HepG2 (cell line): ENCODE measurements around the gene RRP9. TPM values are rescaled to one million over a fixed set of nuclear protein-coding genes. Genes with fewer than 3 reads are reported as not detected.

ENCODE experiments used
- ARHGAP35 ChIP-seq: sonication (generic); formaldehyde crosslinking; IDR thresholded peaks from 2 replicates; pipeline ENCODE4 v1.9.0; 2022; ENCODE audit warnings: mild to moderate bottlenecking, inconsistent platforms, moderate library complexity, missing genetic modification reagents, borderline replicate concordance
- CCAR2 ChIP-seq: fragments of 200-400 bp; formaldehyde crosslinking; optimal IDR thresholded peaks from 2 replicates; pipeline ENCODE3; 2018; ENCODE audit warnings: low read depth, mild to moderate bottlenecking, low read length, moderate library complexity
- CTCF ChIP-seq: sonication (generic); formaldehyde crosslinking; IDR thresholded peaks from 2 replicates; pipeline ENCODE4 v1.5.0; 2020; ENCODE audit warnings: mild to moderate bottlenecking, missing genetic modification reagents, moderate library complexity
- FOXA3 ChIP-seq: IDR thresholded peaks from 2 replicates; pipeline ENCODE4 v1.6.1; 2016; ENCODE audit warnings: missing genetic modification reagents, missing compliant biosample characterization
- GZF1 ChIP-seq: sonication (generic); formaldehyde crosslinking; IDR thresholded peaks from 2 replicates; pipeline ENCODE4 v1.5.1; 2020; ENCODE audit warnings: mild to moderate bottlenecking, missing genetic modification reagents
- HNF4A ChIP-seq: sonication (generic); formaldehyde crosslinking; IDR thresholded peaks from 2 replicates; pipeline ENCODE4 v1.4.0; 2020; ENCODE audit warnings: missing genetic modification reagents
- PHF8 ChIP-seq: sonication (generic); formaldehyde crosslinking; IDR thresholded peaks from 2 replicates; pipeline ENCODE4 v1.5.0; 2020; ENCODE audit warnings: missing genetic modification reagents
- POGZ ChIP-seq: sonication (generic); formaldehyde crosslinking; IDR thresholded peaks from 2 replicates; pipeline ENCODE4 v1.4.0; 2020; ENCODE audit warnings: mild to moderate bottlenecking, missing genetic modification reagents
- ZBTB34 ChIP-seq: sonication (generic); formaldehyde crosslinking; IDR thresholded peaks from 2 replicates; pipeline ENCODE4 v1.8.0; 2022; ENCODE audit warnings: mild to moderate bottlenecking, missing genetic modification reagents
- ZC3H4 ChIP-seq: sonication (generic); formaldehyde crosslinking; IDR thresholded peaks from 2 replicates; pipeline ENCODE4 v1.4.0; 2020; ENCODE audit warnings: missing genetic modification reagents, borderline replicate concordance
- ZNF124 ChIP-seq: sonication (generic); formaldehyde crosslinking; IDR thresholded peaks from 2 replicates; pipeline ENCODE4 v1.4.0; 2020; ENCODE audit warnings: missing genetic modification reagents
- ZNF143 ChIP-seq: sonication (generic); formaldehyde crosslinking; IDR thresholded peaks from 2 replicates; pipeline ENCODE4 v1.4.0; 2020; ENCODE audit warnings: missing genetic modification reagents
- ZNF225 ChIP-seq: sonication (generic); formaldehyde crosslinking; IDR thresholded peaks from 2 replicates; pipeline ENCODE4 v1.4.0; 2020; ENCODE audit warnings: mild to moderate bottlenecking, missing genetic modification reagents
- ZNF407 ChIP-seq: sonication (generic); formaldehyde crosslinking; IDR thresholded peaks from one replicate; pipeline ENCODE4 v1.5.1; 2020; ENCODE audit warnings: mild to moderate bottlenecking, missing genetic modification reagents; ENCODE audit errors: not compliant biosample characterization
- ZNF451 ChIP-seq: sonication (generic); formaldehyde crosslinking; IDR thresholded peaks from 2 replicates; pipeline ENCODE4 v1.5.0; 2020; ENCODE audit warnings: mild to moderate bottlenecking, missing genetic modification reagents
- polyA plus RNA-seq, 8 experiments: library from polyadenylated mRNA; depleted of rRNA in 3 of 8; stranded (reverse) in 7 of 8; unstranded in 1 of 8; fragments of >200 nt; fragmentation: Illumina TruSeq in 4 of 8; extraction: Trizol in 4 of 8; gene quantifications; 2 replicates each; pipeline versions ENCODE4 v1.2.1 to v1.2.3, GENCODE V29; 2011 to 2016; ENCODE audit warnings: low read depth in 4 of 8, missing spikeins in 1 of 8, mixed read lengths in 1 of 8; ENCODE audit not compliant: insufficient read depth in 1 of 8
- total RNA-seq, 5 experiments: library from RNA; depleted of rRNA; stranded (reverse); fragments of >200 nt; fragmentation: Illumina TruSeq; extraction: Trizol; gene quantifications; 2 replicates each; pipeline ENCODE4 v1.2.3, GENCODE V29; 2016; ENCODE audit warnings: low read depth in 1 of 5

The RRP9 gene
- total and polyA plus RNA-seq, 2 of the 13 experiments (the other 11 are each of a cell fraction or from before 2014, with no cell fraction given) = 14.8 to 44.0 TPM

GRCh38 chr3:51942603-51943450, 1.1 kb upstream of the RRP9 start (continued):
- peak; percentile 13 for TF ChIP-seq ZNF407
- no peak for TF ChIP-seq GZF1 (CRISPR knock-in tag)
- TF ChIP-seq POGZ = peak; percentile 5; the same call in 1 of the 2 replicates
- 0 out of 2 replicates have a peak, but pooled peaks have one; percentile 21 for TF ChIP-seq ZNF225 (CRISPR knock-in tag)
- TF ChIP-seq ZNF124 (CRISPR knock-in tag) = 0 out of 2 replicates have a peak, but pooled peaks have one; percentile 27
- TF ChIP-seq ARHGAP35 (CRISPR knock-in tag) = 0 out of 2 replicates have a peak, but pooled peaks have one; percentile 6
- peak; percentile 62; the same call in 1 of the 2 replicates for TF ChIP-seq ZC3H4
- peak; percentile 61 for TF ChIP-seq HNF4A (CRISPR knock-in tag)
- peak; percentile 46; the same call in 1 of the 2 replicates for TF ChIP-seq FOXA3
- 0 out of 2 replicates have a peak, but pooled peaks have one; percentile 14 for TF ChIP-seq ZNF143 (CRISPR knock-in tag)
- TF ChIP-seq ZNF451 (CRISPR knock-in tag) = no peak; the same call in 1 of the 2 replicates
- TF ChIP-seq CTCF = peak; percentile 12; the same call in 1 of the 2 replicates
- peak; percentile 75 for TF ChIP-seq PHF8 (CRISPR knock-in tag)
- TF ChIP-seq CCAR2 = no peak
- TF ChIP-seq ZBTB34 (CRISPR knock-in tag) = peak; percentile 24; the same call in 1 of the 2 replicates
